Measurements from ENCODE around the gene SFXN2.

GRCh38 chr10:102761981-102762380, 47.5 kb downstream of the SFXN2 start:
- TF ChIP-seq RELA (CRISPR knock-in tag; IDR thresholded peaks at IDR 0.05; ENCODE audit: borderline replicate concordance) (no peak), CTCF (IDR thresholded peaks at IDR 0.05) (no peak), ZNF121 (CRISPR knock-in tag; IDR thresholded peaks at IDR 0.05) (no peak)
